Measurements from ENCODE around the gene TP53I11. TPM values are rescaled to one million over a fixed set of nuclear protein-coding genes. Genes with fewer than 3 reads are reported as not detected.

TP53I11 gene
- total and polyA plus RNA-seq, 2 donors (not counting 3 experiments of a cell fraction or from before 2014, with no cell fraction given) = 31.5 to 79.4 TPM

GRCh38 chr11:44997566-44997965 lies 46.9 kb upstream of the TP53I11 start:
- FAIRE-seq (no peak), DNase-seq (ENCODE audit: low read depth, low spot score) (no peak)
- no peak overlapping the region for H2AFZ ChIP-seq (ENCODE audit: low read depth, low read length)
- no peak overlapping the region for H3K4me3 ChIP-seq (replicated peaks in 1 of 3; ENCODE audit: insufficient read depth in 1 of 3, low read depth in 1 of 3, low read length in 3 of 3)
- intact Hi-C loops (cut with micrococcal nuclease) (no loop called here), dilution Hi-C loops (cut with MboI; ENCODE audit: extremely low pct_ligation_motif_present, low sequenced_read_pairs) (no loop called here)
- H3K9ac ChIP-seq (replicated peaks; ENCODE audit: extremely low read depth, insufficient read depth, low read length) = no peak overlapping the region
- H4K20me1 ChIP-seq (replicated peaks; ENCODE audit: control insufficient read depth, extremely low read depth, insufficient read depth, low read length) = no peaks in the 10 kb centered on the region
- H3K27ac ChIP-seq (ENCODE audit: insufficient read depth, low read depth, low read length) = no peak overlapping the region
- H3K4me2 ChIP-seq (ENCODE audit: insufficient read depth, low read length) = no peak overlapping the region
- no peaks in the 10 kb centered on the region for H3K36me3 ChIP-seq (ENCODE audit: control insufficient read depth in 2 of 2, extremely low read depth in 1 of 2, insufficient read depth in 2 of 2, low read length in 2 of 2)
- H3K27me3 ChIP-seq (ENCODE audit: control insufficient read depth in 2 of 2, insufficient read depth in 2 of 2, low read length in 2 of 2) = peaks cover 0 to 6% of the 10 kb centered on the region in 2 experiments
- H3K9me3 ChIP-seq (replicated peaks; ENCODE audit: control insufficient read depth, insufficient read depth, low read length) = no peaks in the 10 kb centered on the region
- no peaks in the 10 kb centered on the region for H3K4me1 ChIP-seq (ENCODE audit: control insufficient read depth, extremely low read depth, insufficient read depth, low read length)
- no peaks in the 10 kb centered on the region for H3K9me1 ChIP-seq (replicated peaks; ENCODE audit: control insufficient read depth, extremely low read depth, insufficient read depth, low read length)
- ChIA-PET CTCF (interaction anchor here (0.7 to 1.1 kb wide), 3 partner anchors 61 to 255 kb away, joined by 3 to 4 read pairs (median 3); no protein-coding TSS in a partner anchor), POLR2A (no interaction called here)
- TF ChIP-seq POLR2A (IDR thresholded peaks at IDR 0.05; ENCODE audit: low read depth, low read length) (no peak), MYC (IDR thresholded peaks at IDR 0.05; ENCODE audit: low read depth, low read length) (no peak), MAX (IDR thresholded peaks at IDR 0.05; ENCODE audit: insufficient read depth, insufficient read length) (no peak), FOS (IDR thresholded peaks at IDR 0.05; ENCODE audit: borderline replicate concordance, insufficient read depth, low read length) (no peak), EZH2 (IDR thresholded peaks at IDR 0.05; ENCODE audit: borderline replicate concordance, low read depth, low read length, severe bottlenecking) (no peak), JUN (IDR thresholded peaks at IDR 0.05; ENCODE audit: borderline replicate concordance, insufficient read depth, insufficient read length, low read depth) (no peak), POLR2AphosphoS5 (IDR thresholded peaks at IDR 0.05; ENCODE audit: insufficient read depth, low read depth, low read length) (no peak), CTCF (IDR thresholded peaks at IDR 0.05; ENCODE audit: extremely low read depth in 1 of 2, insufficient read depth in 1 of 2, low read depth in 1 of 2, low read length in 2 of 2) (no peak), GATA2 (IDR thresholded peaks at IDR 0.05; ENCODE audit: insufficient read depth, insufficient read length, low read depth, low read length) (no peak)
- no TSS peak for BruUV-seq (replicated peaks)
- H3K79me2 ChIP-seq (ENCODE audit: control insufficient read depth, insufficient read depth, low read length) = no peaks in the 10 kb centered on the region

All from endothelial cell of umbilical vein (primary cell).